ACHN (cell line): ENCODE measurements around the gene PTPRK.

ENCODE experiments used
- DNase-seq: peaks from one replicate; pipeline ENCODE4 v3.0.0-alpha.2; 2015
- in situ Hi-C: cut with HindIII; loops from 2 replicates; pipeline ENCODE4 v1.10.0; 2017; ENCODE audit warnings: low sequenced_read_pairs, low pct_ligation_motif_present, low pct_unique_long_range_greater_than_20kb

Gene PTPRK

GRCh38 chr6:128518434-128519131, 1.8 kb downstream of the PTPRK start:
- in situ Hi-C loops: no loop called here

GRCh38 chr6:128517124-128517523, 3.3 kb downstream of the PTPRK start:
- in situ Hi-C loops: no loop called here
- DNase-seq: no peak

More at GRCh38 chr6:128518434-128519131, 1.8 kb downstream of the PTPRK start:
- DNase-seq: no peak

GRCh38 chr6:128516514-128516898, 3.9 kb downstream of the PTPRK start:
- in situ Hi-C loops: no loop called here
- DNase-seq: peak; percentile 54

GRCh38 chr6:128515550-128516513, 4.6 kb downstream of the PTPRK start:
- no peak for DNase-seq
- in situ Hi-C loops: no loop called here

DNA sequence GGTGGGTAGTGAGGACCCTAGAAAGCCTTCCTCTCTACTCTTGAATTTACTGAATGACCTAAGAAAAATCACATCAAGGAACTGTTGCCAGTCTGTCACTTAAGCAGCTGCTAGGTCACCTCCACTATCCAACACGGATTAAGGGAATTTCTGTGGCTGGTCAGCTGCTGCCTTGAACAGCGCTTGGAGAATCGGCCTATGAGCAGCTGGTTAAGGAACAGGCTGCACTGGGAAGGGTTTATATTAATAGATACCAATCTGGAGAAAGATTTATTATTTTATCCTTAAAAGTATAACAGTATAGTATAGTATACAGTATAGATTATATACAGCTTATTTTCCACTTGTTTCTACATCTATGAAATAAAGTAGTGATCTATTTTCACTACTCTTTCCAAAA, 6.5 kb downstream of the PTPRK start:
- no peak for DNase-seq
- in situ Hi-C loops: no loop called here

DNA sequence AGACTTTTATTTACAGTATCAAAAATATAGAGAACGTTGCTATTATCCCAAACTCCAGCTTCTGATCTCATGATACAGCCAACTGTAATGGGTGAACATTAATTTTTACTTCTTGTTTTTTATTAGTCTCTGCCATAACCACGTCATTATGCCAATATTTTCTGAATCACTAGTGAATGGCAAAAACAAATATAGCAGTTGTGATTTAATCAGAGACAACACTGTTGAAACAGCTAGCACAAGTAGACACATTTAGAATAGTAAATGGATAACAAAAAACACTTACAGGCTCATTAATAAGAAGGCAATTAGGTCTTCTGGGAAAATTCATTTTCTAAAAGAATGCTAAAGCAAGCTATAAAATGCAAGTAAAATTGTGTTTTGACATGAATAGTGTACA, 8.1 kb downstream of the PTPRK start:
- in situ Hi-C loops: no loop called here

DNA sequence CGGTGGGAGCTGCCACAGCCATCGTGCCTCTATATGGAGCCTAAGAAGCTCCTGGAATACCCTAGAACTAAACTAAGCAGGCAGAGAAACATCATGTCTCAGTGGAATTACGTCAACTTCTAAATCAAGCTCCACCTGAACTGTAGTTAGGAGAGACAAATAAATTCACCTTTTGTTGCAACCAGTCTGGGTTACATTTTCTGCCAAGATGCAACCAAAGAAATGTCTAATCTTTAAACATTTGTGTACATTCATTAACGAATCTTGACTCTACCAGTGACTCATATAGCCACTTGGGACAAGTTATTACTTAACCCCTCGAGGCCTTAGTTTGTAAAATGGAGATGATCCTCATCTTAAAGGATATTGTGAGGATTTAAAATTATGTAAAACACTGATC, 8.9 kb downstream of the PTPRK start:
- in situ Hi-C loops: no loop called here
- DNase-seq: peak; percentile 79

More for the DNA sequence above, 8.1 kb downstream of the PTPRK start:
- no peak for DNase-seq

DNA sequence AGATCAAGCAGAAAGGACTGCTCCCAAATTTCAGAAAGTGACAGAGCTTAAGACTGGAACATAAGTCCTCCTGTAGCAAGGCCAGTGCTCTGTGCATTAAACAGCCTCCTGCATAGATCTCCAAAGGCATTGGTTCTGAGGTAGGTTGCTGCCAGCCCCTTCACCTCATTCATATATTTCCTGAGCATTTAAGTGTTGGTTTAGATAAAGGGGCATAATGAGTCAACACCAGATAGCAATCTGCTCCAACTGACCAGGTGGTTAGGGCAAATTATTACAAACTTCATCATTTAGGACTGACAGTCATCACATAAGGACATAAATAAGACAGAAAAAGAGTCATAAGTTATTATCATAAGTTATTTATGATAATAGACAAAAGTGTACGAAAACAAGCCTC, 10.7 kb downstream of the PTPRK start:
- in situ Hi-C loops: no loop called here
- no peak for DNase-seq

DNA sequence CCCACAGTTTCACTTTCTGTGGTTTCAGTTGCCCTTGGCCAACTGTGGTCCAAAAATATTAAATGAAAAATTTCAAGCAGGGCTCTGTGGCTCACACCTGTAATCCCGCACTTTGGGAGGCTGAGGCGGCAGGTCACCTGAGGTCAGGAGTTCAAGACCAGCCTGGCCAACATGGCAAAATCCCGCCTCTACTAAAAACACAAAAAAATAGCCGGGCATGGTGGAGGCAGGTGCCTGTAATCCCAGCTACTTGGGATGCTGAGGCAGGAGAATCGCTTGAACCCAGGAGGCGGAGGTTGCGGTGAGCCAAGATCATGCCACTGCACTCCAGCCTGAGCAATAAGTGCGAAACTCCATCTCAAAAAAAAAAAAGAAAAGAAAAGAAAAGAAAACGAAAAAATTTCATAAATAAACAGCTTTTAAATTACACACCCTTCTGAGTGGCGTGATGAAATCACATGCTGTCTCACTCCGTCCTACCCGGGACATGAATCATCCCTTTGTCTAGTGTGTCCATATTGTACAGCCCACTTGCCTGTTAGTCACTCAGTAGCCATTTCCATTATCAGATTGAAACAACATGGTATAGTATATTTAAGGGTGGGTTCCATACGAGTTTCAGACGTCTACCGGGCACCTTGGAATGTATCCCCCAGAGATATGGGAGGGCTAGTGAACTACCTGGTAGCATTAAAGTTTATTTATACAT, 11.7 kb downstream of the PTPRK start:
- DNase-seq: peak; percentile 84
- in situ Hi-C loops: no loop called here

DNA sequence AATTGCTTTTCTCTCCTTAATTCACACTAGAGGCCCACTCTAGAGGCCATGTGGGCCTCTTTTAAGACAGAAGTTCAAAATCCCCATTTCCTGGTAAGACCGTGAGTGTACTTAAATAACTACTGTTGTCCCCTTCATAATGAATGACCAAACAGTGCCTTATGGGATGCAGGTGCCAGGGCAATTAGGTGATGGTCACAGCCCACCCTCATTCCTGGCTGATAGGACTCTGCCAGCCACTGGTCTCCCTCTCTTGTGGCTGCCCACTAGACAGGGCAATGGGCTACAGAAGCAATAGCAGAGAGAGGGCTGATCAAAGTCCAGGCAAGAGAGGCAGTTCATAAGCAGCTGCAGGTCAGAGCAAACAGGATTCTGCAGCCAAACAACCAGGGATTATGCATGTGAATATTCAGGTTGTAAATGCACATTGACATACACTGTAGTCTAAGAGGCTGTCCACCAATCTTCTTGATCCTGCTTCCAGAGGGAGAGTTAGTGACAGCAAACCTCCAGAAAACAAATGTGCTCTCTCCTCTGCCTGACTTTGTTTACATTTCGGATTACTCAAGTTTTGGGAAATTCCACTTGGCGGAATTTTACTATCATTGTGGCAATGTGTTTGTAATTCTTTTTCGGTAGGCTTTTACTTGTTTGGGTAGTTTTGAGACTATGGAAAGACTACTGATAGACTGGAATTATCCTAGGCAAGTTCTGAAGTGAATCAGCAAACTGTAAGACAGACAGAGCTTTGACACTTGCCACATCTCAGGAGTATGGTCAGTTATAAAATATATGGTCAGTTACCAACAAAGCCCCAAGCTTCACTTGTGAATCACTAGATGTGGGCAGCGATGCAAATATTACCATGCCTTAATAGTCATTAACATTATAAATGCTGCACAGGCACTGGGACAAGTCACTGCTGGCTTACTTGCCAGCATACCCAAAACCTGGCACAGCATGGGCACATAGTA, 12.8 kb downstream of the PTPRK start:
- DNase-seq: no peak

DNA sequence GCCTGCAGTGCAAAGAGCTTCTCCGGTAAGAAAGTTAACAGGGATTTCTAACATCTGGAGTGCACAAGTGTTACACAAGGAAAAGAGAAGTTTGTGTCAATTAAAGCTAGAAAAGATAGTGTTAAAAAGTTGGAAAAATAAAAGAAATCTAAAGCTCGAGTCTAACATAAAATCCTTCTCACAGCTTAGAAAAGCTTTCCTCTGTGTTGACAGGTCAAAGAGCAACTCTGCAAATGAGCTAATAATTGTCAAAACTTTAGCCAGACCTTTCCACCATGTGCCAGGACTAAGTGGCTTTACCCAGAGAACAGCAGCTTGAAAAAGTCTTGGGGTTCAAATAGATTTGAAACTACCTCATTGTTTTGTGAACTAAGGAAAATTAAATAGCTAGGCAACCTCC, 14.8 kb downstream of the PTPRK start:
- in situ Hi-C loops: no loop called here
- DNase-seq: no peak

More for the DNA sequence above, 12.8 kb downstream of the PTPRK start:
- in situ Hi-C loops: no loop called here

- no peak for DNase-seq
- in situ Hi-C loops: no loop called here
These were observed 16.3 kb downstream of the PTPRK start for GRCh38 chr6:128504003-128504654.

DNA sequence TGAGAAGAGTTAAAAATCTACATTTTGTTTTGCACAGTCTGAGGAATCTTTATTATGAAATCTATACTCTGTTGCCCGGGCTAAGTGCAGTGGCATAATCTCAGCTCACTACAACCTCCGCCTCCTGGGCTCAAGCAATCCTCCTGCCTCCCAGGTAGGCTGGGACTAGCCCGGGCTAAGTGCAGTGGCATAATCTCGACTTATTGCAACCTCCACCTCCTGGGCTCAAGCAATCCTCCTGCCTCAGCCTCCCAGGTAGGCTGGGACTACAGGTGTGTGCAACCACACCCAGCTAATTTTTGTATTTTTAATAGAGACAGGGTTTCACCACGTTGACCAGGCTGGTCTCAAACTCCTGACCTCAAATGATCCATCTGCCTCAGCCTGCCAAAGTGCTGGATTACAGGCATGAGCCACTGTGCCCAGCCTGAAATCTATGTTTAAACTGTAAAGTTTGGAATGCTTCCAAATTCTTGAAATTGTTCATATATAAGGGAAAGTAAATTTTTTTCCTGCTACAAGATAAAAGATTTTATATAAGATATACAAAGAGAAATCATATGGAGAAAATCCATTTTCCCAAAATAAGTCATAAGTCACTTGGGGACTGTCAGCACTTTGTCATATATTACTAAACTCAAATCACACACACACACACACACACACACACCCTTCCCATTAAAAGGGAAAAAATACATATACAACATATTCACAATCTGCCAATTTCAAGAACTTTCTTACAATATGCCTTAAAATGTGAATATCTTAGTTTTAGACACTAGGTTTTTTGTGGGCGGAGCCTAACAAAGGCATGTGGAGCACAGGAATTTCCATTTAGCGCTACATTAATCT, 19.4 kb downstream of the PTPRK start:
- in situ Hi-C loops: no loop called here
- DNase-seq: no peak

- DNase-seq: no peak
- in situ Hi-C loops: no loop called here
These were observed 20.4 kb downstream of the PTPRK start for GRCh38 chr6:128500014-128500413.

GRCh38 chr6:128499079-128499731, 21.2 kb downstream of the PTPRK start:
- DNase-seq: no peak
- in situ Hi-C loops: no loop called here

DNA sequence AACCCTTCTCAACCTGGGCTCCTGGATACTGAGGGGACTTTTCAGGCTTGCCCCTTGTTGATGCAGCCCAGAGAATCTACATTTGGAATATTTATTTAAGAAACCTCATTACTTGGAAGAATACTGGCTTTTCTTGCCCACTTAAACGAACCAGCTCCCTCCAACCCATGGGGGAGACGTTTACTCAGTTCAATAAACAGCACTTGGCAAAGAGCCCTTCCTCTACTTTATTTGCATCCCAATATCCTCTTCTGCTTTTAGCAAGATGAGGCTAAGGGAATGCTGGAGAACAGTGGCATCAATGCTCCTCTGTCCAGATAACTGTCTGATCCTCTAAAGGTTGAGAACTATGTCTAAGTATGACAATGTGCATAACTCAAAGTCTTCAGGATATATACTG, 22.2 kb downstream of the PTPRK start:
- in situ Hi-C loops: no loop called here
- DNase-seq: no peak
